Activated T-cell treated with anti-CD3 and anti-CD28 coated beads for 4 hours (primary cell): Measurements from ENCODE around the gene RELL2.

Experiments
- DNase-seq: peaks from one replicate; pipeline ENCODE4 v3.0.0-alpha.2; 2020

The RELL2 gene

GRCh38 chr5:141650851-141651727 is 14.3 kb downstream of the RELL2 start, which contains the start of gene FCHSD1:
Gene FCHSD1, minus strand, starts transcription at chr5:141651418. Its CDS starts 50 bp downstream, at chr5:141651368.
- DNase-seq = peak; percentile 69

- DNase-seq = no peak
These were observed 14.9 kb downstream of the RELL2 start for GRCh38 chr5:141651728-141652105.

GRCh38 chr5:141654298-141654697 is 17.5 kb downstream of the RELL2 start:
- DNase-seq = no peak

- no peak for DNase-seq
These were observed 18.2 kb downstream of the RELL2 start for GRCh38 chr5:141655020-141655419.

- no peak for DNase-seq
These were observed 19.6 kb downstream of the RELL2 start for GRCh38 chr5:141656396-141656795.

- DNase-seq = no peak
These were observed 20.6 kb downstream of the RELL2 start for GRCh38 chr5:141657404-141657803.

- no peak for DNase-seq
These were observed 21.2 kb downstream of the RELL2 start for GRCh38 chr5:141657937-141658545.

- DNase-seq = no peak
These were observed 25.2 kb downstream of the RELL2 start for GRCh38 chr5:141662028-141662427.

- DNase-seq = no peak
These were observed 26.7 kb downstream of the RELL2 start for GRCh38 chr5:141663506-141663905.

GRCh38 chr5:141664733-141665461 is 28.1 kb downstream of the RELL2 start:
- DNase-seq = peak; percentile 60

- no peak for DNase-seq
These were observed 29.5 kb downstream of the RELL2 start for GRCh38 chr5:141665995-141666940.

- no peak for DNase-seq
These were observed 31.9 kb downstream of the RELL2 start for GRCh38 chr5:141668601-141669265.

GRCh38 chr5:141669520-141669919 is 32.7 kb downstream of the RELL2 start:
- no peak for DNase-seq

- no peak for DNase-seq
These were observed 35.5 kb downstream of the RELL2 start for GRCh38 chr5:141672071-141672840.

- no peak for DNase-seq
These were observed 36.3 kb downstream of the RELL2 start for GRCh38 chr5:141672841-141673813.

GRCh38 chr5:141674747-141675146 is 38.0 kb downstream of the RELL2 start:
- DNase-seq = no peak

GRCh38 chr5:141675672-141676071 is 38.9 kb downstream of the RELL2 start:
- DNase-seq = no peak

- DNase-seq = no peak
These were observed 40.6 kb downstream of the RELL2 start for GRCh38 chr5:141677415-141677814.

GRCh38 chr5:141680178-141680577 is 43.4 kb downstream of the RELL2 start:
- no peak for DNase-seq

GRCh38 chr5:141680751-141681201 is 44.0 kb downstream of the RELL2 start:
- no peak for DNase-seq
